Keratinocyte (primary cell): Measurements from ENCODE around the gene CLMN.

Experiments used
- CTCF ChIP-seq, 3 experiments: IDR thresholded peaks in 1 of 3; conservative IDR thresholded peaks in 1 of 3; optimal IDR thresholded peaks in 1 of 3; 2 replicates in 2 of 3; 3 replicates in 1 of 3; pipeline versions ENCODE3 to v1.5.1; 2011; ENCODE audit warnings: low read length in 3 of 3, mild to moderate bottlenecking in 3 of 3, moderate library complexity in 2 of 3, control low read depth in 1 of 3, inconsistent platforms in 1 of 3; ENCODE audit not compliant: insufficient read depth in 2 of 3; ENCODE audit errors: extremely low read depth in 1 of 3
- EZH2 ChIP-seq: IDR thresholded peaks from one replicate; pipeline ENCODE4 v1.6.1; 2012; ENCODE audit warnings: inconsistent platforms, mild to moderate bottlenecking, low read length, moderate library complexity

- TF ChIP-seq CTCF (optimal IDR thresholded peaks at IDR 0.05 in 1 of 3, IDR thresholded peaks at IDR 0.05 in 1 of 3, conservative IDR thresholded peaks at IDR 0.05 in 1 of 3; ENCODE audit: extremely low read depth in 1 of 3, insufficient read depth in 2 of 3, low read length in 3 of 3): no peak
- TF ChIP-seq EZH2: no peak
These were observed 579 bp upstream of the CLMN start for GRCh38 chr14:95320078-95320895.
